Globus pallidus (tissue), 1 donor: ENCODE measurements around the gene TMEM236.

ENCODE experiments used
- DNase-seq: peaks from one replicate; pipeline ENCODE4 v3.0.0-alpha.2; 2015; ENCODE audit warnings: low spot score

Gene TMEM236

GRCh38 chr10:17740668-17741067, 11.3 kb upstream of the TMEM236 start:
- no peak for DNase-seq

DNA sequence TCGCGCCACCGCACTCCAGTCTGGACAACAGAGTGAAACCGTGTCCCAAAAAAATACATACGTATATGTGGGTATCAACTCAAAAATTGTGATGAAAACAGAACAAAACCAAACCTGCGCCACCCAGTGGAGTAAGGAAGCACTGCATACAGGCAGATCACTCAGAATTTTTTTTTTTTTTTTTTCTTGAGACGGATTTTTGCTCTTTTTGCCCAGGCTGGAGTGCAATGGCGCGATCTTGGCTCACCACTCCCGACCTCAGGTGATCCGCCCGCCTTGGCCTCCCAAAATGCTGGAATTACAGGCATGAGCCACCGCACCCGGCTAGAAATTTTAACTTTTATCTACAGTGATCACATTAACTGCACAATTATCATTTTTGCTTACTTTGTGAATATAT, 9.1 kb upstream of the TMEM236 start:
- peak; percentile 29 for DNase-seq

DNA sequence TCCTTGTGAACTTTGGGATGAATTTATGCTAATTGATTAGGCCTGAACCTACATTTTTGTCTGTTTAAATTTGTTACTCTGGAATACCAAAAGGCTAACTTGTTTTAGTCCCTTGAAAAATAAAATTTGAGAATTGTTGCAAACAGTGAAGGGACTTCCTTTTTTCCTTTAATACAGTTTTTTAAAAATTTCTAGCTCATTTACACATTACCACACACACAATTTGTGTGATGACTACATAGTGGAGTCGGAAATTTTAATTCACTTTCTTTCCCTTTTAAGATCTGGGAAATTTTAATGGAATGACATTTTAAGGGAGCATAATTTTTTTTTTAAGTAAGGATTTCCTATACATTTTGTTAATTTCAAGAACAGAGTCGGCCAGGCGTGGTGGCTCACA, 8.6 kb upstream of the TMEM236 start:
- DNase-seq = no peak

- DNase-seq = no peak
Observed at GRCh38 chr10:17744341-17744861, 7.6 kb upstream of the TMEM236 start.

- no peak for DNase-seq
Observed at GRCh38 chr10:17747883-17748550, 4.0 kb upstream of the TMEM236 start.

DNA sequence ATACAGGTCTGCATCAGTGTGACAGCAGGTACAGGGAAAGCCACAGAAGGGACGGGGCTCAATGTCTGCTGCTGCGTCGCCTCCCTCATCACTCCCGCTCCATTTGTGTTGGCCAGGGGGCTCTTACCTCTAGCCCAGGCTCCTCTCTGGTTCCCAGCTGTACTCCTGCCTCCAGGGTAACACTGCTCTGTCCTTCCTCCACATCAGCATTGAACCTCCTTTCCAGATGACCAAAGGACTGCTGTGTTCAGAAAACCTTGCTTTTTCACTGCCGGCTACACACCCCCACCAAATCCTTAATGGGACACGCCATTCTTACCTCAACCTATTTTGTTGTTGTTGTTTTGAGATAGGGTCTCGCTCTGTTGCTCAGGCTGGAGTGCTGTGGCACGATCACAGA, 2.1 kb upstream of the TMEM236 start:
- no peak for DNase-seq

- no peak for DNase-seq
Observed at GRCh38 chr10:17756557-17757217, 4.7 kb downstream of the TMEM236 start.

DNA sequence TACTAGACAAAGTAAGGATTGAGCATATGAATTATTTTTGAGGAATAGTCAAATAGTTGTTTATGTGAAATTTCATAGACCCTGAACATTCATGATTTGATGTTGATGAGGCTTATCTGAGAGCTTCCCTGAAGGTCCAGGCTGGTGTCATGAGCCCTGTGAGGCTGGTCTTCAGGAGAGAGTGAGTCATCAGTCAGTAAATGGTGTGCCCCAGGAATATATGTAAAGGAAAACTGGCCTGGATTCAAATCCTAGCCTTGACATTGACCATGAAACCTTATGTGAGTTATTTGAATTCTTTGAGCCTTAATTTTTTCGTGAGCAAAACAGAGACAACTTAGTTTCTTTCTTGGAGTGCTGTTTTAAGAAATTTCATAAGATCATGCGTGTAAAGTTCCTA, 6.2 kb downstream of the TMEM236 start:
- no peak for DNase-seq

DNA sequence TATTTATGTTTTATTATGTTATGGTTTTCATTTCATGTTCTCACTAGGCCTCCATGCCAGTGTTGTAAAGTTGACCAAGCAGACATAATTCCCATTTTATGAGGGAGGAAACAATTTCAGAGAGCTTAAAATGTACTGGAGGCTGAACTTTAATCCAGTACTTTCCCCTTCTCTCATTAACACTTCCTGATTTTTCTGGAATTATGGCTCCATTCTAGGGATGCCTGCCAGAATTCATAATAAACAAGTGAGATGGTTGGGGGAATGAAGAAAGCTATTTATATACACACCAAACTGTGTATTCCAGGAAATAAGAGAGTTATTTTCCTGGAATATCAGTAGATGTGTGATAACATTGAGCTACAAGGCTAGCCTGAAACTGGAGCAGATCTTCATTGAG, 6.9 kb downstream of the TMEM236 start:
- DNase-seq = no peak

DNA sequence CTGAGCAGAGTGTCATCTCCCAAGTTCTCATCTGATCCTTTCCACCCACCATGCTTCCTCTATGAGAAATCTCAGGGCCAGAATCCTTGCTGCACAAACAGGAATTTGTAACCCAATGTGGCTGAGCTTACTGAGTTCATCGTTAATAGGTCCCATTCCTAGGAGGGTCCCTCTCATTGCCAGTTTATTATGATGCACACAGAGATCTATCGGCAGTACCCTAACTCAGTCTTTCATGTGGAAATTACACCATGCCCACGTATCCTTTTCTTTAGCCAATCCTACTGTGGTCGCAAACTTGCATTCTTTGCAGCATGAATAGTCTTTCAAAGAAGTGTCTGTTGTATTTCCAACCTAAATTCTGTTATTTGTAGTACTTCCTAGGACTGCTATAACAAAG, 12.1 kb downstream of the TMEM236 start:
- DNase-seq = no peak

- DNase-seq = no peak
Observed at GRCh38 chr10:17765602-17766001, 13.6 kb downstream of the TMEM236 start.

- no peak for DNase-seq
Observed at GRCh38 chr10:17766731-17767130, 14.7 kb downstream of the TMEM236 start.

DNA sequence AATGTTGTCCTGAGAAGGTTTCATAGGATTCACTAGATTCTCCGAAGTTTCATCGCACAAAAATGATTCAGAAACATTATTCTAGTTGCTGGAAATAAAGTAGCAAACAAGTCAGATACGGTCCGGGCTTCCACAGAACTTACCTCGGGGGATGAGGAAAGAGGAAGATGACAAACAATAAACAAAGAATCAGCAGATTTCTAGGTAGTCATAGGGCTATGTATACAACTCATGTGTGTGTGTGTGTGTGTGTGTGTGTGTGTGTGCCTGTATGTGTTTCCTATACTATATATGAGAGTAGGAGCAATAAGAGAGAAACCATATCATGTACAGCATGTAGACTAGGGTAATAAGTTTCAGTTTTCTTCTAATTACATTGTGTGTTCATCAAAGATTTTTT, 16.5 kb downstream of the TMEM236 start:
- no peak for DNase-seq

DNA sequence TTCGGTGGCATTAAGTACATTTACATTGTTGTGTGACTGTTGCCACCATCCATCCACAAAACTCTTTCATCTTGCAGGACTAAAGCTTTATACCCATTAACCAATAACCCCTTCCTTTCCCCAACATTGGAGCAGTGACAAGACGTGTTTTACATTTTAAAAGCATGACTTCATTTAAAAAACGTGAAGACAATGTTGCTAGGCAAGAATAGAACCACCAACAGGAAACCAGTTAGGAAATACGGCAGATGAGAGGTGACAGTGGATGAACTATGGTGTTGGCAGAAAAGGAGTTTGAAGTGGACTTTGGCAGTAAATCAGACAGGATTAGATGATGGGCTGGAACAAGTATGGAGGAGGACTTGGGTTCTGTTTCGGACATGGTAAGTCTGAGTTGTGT, 17.0 kb downstream of the TMEM236 start:
- no peak for DNase-seq

GRCh38 chr10:17771017-17771416, 19.0 kb downstream of the TMEM236 start:
- DNase-seq = peak; percentile 33

GRCh38 chr10:17779784-17780183, 27.8 kb downstream of the TMEM236 start:
- no peak for DNase-seq

DNA sequence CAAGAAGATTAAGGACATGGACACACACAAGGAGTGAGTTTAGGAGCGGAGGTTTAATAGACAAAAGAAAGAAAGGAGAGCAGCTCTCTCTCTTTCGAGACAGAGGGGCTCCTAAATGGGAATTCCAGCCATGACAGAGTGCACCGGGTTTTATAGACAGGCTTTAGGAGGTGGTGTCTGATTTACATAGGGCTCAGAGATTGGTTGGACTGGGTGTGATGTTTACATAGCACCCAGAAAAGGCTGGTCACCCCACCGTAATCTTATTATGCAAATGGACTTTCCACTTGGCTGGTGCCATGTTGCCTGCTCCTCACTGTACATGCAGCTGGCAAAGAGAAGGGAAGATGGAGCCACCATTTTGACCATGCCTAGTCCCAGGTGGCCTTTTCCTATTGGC, 28.7 kb downstream of the TMEM236 start:
- DNase-seq = no peak

GRCh38 chr10:17781856-17782255, 29.9 kb downstream of the TMEM236 start:
- DNase-seq = no peak

- DNase-seq = no peak
Observed at GRCh38 chr10:17782921-17783665, 31.1 kb downstream of the TMEM236 start.

DNA sequence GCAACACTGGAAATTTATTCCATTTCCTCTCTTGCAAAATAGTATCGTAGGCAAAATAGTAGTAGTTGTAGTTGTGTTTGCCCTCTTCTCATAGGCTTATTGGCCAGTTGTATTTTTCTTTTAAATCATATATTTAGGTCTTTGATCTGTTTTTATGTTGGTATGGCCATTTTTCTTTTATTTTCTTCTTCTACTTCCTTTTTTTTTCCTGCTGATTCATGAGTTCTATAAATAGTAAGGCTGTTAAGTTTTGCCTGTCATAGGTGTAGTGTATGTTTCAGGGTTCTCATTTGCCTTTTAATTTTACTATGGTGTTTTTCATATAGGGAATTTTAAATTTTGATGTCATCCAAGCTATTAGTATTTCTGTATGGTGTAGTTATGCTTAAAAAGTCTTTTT, 31.8 kb downstream of the TMEM236 start:
- DNase-seq = no peak

- no peak for DNase-seq
Observed at GRCh38 chr10:17784688-17785087, 32.7 kb downstream of the TMEM236 start.

DNA sequence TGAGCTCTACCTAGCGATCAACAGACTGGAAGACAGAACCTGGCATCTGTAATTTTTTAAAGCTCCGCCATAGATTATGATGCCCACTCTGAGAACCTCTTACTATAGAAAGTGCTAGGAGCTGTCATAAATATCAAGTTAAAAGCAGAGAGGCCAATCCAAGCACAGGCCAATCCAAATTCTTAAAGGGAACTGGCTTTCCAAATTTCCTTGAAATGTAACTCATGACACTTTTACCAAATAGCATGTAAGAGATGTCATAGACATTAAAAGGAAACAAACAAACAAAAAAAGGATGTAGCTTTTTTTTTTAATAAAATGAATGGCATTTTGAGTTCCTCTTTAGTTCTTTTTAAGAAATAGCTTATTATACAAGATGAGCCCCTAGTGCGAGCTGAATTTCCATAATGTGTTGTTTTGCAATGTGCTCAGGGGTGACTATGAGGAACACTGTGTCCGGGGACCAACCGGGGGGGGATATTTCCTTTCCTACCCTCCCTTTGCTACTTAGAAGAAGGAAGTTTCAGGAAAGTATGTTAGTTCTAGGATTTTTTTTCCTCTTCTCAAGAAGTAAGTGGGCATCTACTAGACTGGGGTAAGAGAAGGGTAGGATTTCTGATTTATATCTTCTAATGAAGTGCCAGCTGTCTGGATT, 33.4 kb downstream of the TMEM236 start:
- DNase-seq = peak; percentile 24
